Glutamatergic neuron (in vitro differentiated cells): Measurements from ENCODE around the gene ERBIN. TPM values are rescaled to one million over a fixed set of nuclear protein-coding genes. Genes with fewer than 3 reads are reported as not detected.
"Not testable (repeated sequence)": the region's sequence is repeated elsewhere in the genome, so short reads cannot be mapped to it uniquely, and the experiment has no call there.

ENCODE experiments used
- DNase-seq: peaks from one replicate; pipeline ENCODE4 v3.0.0; 2022
- H3K27ac Mint-ChIP-seq: one replicate; pipeline ENCODE4 v1.8.0; 2020; ENCODE audit warnings: mild to moderate bottlenecking, mixed read lengths, inconsistent platforms; ENCODE audit not compliant: unreplicated experiment
- H3K27me3 Mint-ChIP-seq: one replicate; pipeline ENCODE4 v1.8.0; 2020; ENCODE audit warnings: mild to moderate bottlenecking, moderate library complexity, mixed read lengths, inconsistent platforms; ENCODE audit not compliant: unreplicated experiment
- H3K36me3 Mint-ChIP-seq: one replicate; pipeline ENCODE4 v1.8.0; 2020; ENCODE audit warnings: mild to moderate bottlenecking, mixed read lengths, inconsistent platforms; ENCODE audit not compliant: unreplicated experiment
- H3K4me1 Mint-ChIP-seq: one replicate; pipeline ENCODE4 v1.8.0; 2020; ENCODE audit warnings: mild to moderate bottlenecking, low read depth, mixed read lengths, inconsistent platforms; ENCODE audit not compliant: unreplicated experiment
- H3K4me3 Mint-ChIP-seq: one replicate; pipeline ENCODE4 v1.8.0; 2020; ENCODE audit warnings: mild to moderate bottlenecking, mixed read lengths, inconsistent platforms; ENCODE audit not compliant: unreplicated experiment
- H3K9me3 Mint-ChIP-seq: one replicate; pipeline ENCODE4 v1.8.0; 2020; ENCODE audit warnings: mild to moderate bottlenecking, moderate library complexity, mixed read lengths, inconsistent platforms; ENCODE audit not compliant: unreplicated experiment
- total RNA-seq: library from RNA; stranded (reverse); fragmentation: NEBNext Ultra II Directional; extraction: Animal tissue kit (Norgen Biotek cat#: 25700); gene quantifications from one replicate; pipeline ENCODE4 v1.2.1, GENCODE V29; 2021; ENCODE audit not compliant: unreplicated experiment
- TF ChIP-seq, protein P1 (sequence below): fragments of 200-600 bp; sonication (generic); IDR thresholded peaks from one replicate; pipeline ENCODE4 v1.5.0; 2021; ENCODE audit not compliant: partially characterized antibody, unreplicated experiment

Gene ERBIN
- total RNA-seq, 1 donor from 2014 or later = 67.7 TPM

DNA sequence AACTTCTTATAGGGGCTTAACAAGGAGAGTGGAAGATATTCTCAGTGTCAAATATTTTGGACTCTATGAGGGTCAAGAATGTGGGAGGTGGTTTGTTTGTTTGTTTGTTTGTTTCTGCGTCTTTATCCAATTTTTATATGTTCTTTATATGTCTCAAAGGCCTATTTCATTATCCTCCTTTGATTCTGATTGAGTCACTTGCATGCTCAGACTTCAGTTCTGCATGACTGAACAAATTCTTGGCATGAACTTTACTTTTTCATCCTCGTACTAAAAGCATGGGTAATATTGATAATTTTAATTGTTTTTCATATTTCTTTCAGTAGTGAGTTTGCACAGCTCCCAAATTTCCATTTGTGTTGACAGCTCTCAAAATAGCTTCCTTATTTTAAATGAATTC, 19.2 kb upstream of the ERBIN start:
- peaks cover 1% of the 10 kb centered on the region for H3K27me3 Mint-ChIP-seq
- no peaks in the 10 kb centered on the region for H3K4me1 Mint-ChIP-seq

GRCh38 chr5:65910711-65911110, 15.7 kb upstream of the ERBIN start:
- no peak for DNase-seq

More for the DNA sequence above, 19.2 kb upstream of the ERBIN start:
- Mint-ChIP-seq H3K27ac (no peak overlapping the region), H3K36me3 (no peaks in the 10 kb centered on the region), H3K9me3 (no peaks in the 10 kb centered on the region), H3K4me3 (no peak overlapping the region)
- TF ChIP-seq, protein P1, sequence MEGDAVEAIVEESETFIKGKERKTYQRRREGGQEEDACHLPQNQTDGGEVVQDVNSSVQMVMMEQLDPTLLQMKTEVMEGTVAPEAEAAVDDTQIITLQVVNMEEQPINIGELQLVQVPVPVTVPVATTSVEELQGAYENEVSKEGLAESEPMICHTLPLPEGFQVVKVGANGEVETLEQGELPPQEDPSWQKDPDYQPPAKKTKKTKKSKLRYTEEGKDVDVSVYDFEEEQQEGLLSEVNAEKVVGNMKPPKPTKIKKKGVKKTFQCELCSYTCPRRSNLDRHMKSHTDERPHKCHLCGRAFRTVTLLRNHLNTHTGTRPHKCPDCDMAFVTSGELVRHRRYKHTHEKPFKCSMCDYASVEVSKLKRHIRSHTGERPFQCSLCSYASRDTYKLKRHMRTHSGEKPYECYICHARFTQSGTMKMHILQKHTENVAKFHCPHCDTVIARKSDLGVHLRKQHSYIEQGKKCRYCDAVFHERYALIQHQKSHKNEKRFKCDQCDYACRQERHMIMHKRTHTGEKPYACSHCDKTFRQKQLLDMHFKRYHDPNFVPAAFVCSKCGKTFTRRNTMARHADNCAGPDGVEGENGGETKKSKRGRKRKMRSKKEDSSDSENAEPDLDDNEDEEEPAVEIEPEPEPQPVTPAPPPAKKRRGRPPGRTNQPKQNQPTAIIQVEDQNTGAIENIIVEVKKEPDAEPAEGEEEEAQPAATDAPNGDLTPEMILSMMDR = no peak
- DNase-seq = no peak

DNA sequence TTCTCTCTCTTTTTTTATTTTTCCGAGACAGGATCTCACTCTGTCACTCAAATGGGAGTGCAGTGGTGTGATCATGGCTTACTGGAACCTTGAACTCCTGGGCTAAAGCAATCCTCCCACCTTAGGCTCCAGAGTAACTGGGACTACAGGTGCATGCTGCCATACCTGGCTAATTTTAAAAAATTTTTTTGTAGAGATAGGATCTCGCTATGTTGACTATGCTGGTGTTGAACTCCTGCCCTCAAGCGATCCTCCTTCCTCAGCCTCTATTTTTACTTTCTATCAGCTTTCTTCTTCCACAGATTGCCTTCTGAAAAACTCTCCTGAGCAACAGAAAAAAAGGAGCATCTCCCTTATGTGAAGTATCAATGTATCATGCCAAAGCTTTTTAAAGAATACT, 14.1 kb upstream of the ERBIN start:
- H3K4me3 Mint-ChIP-seq = no peak overlapping the region
- H3K9me3 Mint-ChIP-seq = no peaks in the 10 kb centered on the region
- H3K27me3 Mint-ChIP-seq = peaks cover 1% of the 10 kb centered on the region
- DNase-seq = no peak
- no peaks in the 10 kb centered on the region for H3K36me3 Mint-ChIP-seq
- H3K27ac Mint-ChIP-seq = no peak overlapping the region
- H3K4me1 Mint-ChIP-seq = no peaks in the 10 kb centered on the region
- TF ChIP-seq, protein P1 = no peak

More at GRCh38 chr5:65910711-65911110, 15.7 kb upstream of the ERBIN start:
- no peak overlapping the region for H3K27ac Mint-ChIP-seq
- peaks cover 1% of the 10 kb centered on the region for H3K27me3 Mint-ChIP-seq
- no peaks in the 10 kb centered on the region for H3K4me1 Mint-ChIP-seq
- TF ChIP-seq, protein P1 = no peak
- H3K4me3 Mint-ChIP-seq = no peak overlapping the region
- no peaks in the 10 kb centered on the region for H3K9me3 Mint-ChIP-seq
- H3K36me3 Mint-ChIP-seq = no peaks in the 10 kb centered on the region

DNA sequence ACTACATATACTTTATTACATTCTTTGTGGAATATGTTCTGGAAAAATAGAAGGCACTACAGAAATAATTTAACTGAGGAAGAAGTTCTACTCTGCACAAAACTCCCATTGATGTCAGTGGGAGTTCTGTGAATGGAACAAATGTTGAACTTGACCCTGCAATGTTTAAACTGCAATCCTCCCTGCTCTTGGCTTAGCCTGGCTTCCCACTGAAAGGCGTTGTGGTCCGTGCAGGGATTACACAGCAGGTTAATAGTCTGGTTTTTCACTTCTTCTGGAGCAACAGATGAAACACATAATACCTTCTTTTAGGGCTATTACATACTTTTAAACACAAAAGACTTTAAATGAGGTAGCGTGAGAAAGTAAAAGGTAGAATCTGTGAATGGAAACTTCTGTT, 12.9 kb upstream of the ERBIN start:
- H3K27ac Mint-ChIP-seq = no peak overlapping the region
- peaks cover 1% of the 10 kb centered on the region for H3K27me3 Mint-ChIP-seq
- H3K4me3 Mint-ChIP-seq = no peak overlapping the region
- H3K9me3 Mint-ChIP-seq = no peaks in the 10 kb centered on the region
- no peak for DNase-seq
- TF ChIP-seq, protein P1 = no peak
- no peaks in the 10 kb centered on the region for H3K4me1 Mint-ChIP-seq
- H3K36me3 Mint-ChIP-seq = no peaks in the 10 kb centered on the region

GRCh38 chr5:65914641-65915196, 11.7 kb upstream of the ERBIN start:
- TF ChIP-seq, protein P1 = no peak
- no peaks in the 10 kb centered on the region for H3K4me1 Mint-ChIP-seq
- no peak overlapping the region for H3K4me3 Mint-ChIP-seq
- H3K9me3 Mint-ChIP-seq = no peaks in the 10 kb centered on the region
- peaks cover 2% of the 10 kb centered on the region for H3K27me3 Mint-ChIP-seq
- H3K27ac Mint-ChIP-seq = no peak overlapping the region
- H3K36me3 Mint-ChIP-seq = no peaks in the 10 kb centered on the region
- DNase-seq = no peak

DNA sequence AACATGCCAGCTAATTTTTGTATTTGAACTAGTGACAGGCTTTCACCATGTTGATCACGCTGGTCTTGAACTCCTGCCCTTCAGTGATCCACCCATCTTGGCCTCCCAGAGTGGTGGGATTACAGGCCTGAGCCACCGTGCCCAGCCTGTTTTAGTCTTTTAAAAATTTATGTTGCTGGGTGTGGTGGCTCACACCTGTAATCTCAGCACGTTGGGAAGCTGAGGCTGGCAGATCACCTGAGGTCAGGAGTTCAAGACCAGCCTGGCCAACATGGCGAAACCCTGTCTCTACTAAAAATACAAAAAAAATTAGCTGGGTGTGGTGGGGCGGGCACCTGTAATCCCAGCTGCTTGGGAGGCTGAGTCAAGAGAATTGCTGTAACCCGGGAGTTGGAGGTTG, 10.7 kb upstream of the ERBIN start:
- H3K4me1 Mint-ChIP-seq, H3K27ac Mint-ChIP-seq, H3K36me3 Mint-ChIP-seq, DNase-seq, H3K27me3 Mint-ChIP-seq, H3K4me3 Mint-ChIP-seq, H3K9me3 Mint-ChIP-seq: not testable (repeated sequence)
